ENCODE results near the gene PRR12.

PRR12 gene

GRCh38 chr19:49573009-49573408, 18.0 kb upstream of the PRR12 start:
- ATAC-seq (replicated peaks) (no peak), DNase-seq (no peak)
- Mint-ChIP-seq H3K27me3 (no peaks in the 10 kb centered on the region), H3K36me3 (ENCODE audit: insufficient read depth) (peaks cover 46% of the 10 kb centered on the region), H3K27ac (peak overlapping the region in 1 of 2 donors; percentile 55), H3K4me1 (ENCODE audit: low read depth in 2 of 2) (peaks cover 23 to 26% of the 10 kb centered on the region in 2 donors), H3K9me3 (no peaks in the 10 kb centered on the region), H3K4me3 (no peak overlapping the region)

- H3K27ac Mint-ChIP-seq = peak overlapping the region in 1 of 2 donors; percentile 55
- H3K4me1 Mint-ChIP-seq (ENCODE audit: low read depth in 2 of 2) = peaks cover 19 to 21% of the 10 kb centered on the region in 2 donors
- no peak for DNase-seq
- H3K4me3 Mint-ChIP-seq = no peak overlapping the region
- no peak for ATAC-seq (replicated peaks)
- H3K27me3 Mint-ChIP-seq = no peaks in the 10 kb centered on the region
- no peaks in the 10 kb centered on the region for H3K9me3 Mint-ChIP-seq
- H3K36me3 Mint-ChIP-seq (ENCODE audit: insufficient read depth) = peaks cover 46% of the 10 kb centered on the region
Observed at GRCh38 chr19:49573425-49573824, 17.6 kb upstream of the PRR12 start.

- Mint-ChIP-seq H3K27me3 (no peaks in the 10 kb centered on the region), H3K9me3 (no peaks in the 10 kb centered on the region), H3K27ac (no peak overlapping the region), H3K4me3 (no peak overlapping the region), H3K4me1 (ENCODE audit: low read depth in 2 of 2) (peaks cover 15 to 23% of the 10 kb centered on the region in 2 donors), H3K36me3 (ENCODE audit: insufficient read depth) (peaks cover 42% of the 10 kb centered on the region)
- DNase-seq = no peak
- ATAC-seq (replicated peaks) = no peak
Observed at GRCh38 chr19:49574206-49574755, 16.7 kb upstream of the PRR12 start.

- ATAC-seq (replicated peaks) (no peak), DNase-seq (no peak)
- H3K27me3 Mint-ChIP-seq = no peaks in the 10 kb centered on the region
- peaks cover 27% of the 10 kb centered on the region for H3K36me3 Mint-ChIP-seq (ENCODE audit: insufficient read depth)
- peak overlapping the region; percentile 88 for H3K4me3 Mint-ChIP-seq
- H3K4me1 Mint-ChIP-seq (ENCODE audit: low read depth in 2 of 2) = peaks cover 16 to 27% of the 10 kb centered on the region in 2 donors
- H3K27ac Mint-ChIP-seq = peak overlapping the region in 1 of 2 donors; percentile 44
- H3K9me3 Mint-ChIP-seq = no peaks in the 10 kb centered on the region
Observed at GRCh38 chr19:49579193-49579592, 11.8 kb upstream of the PRR12 start.

GRCh38 chr19:49579947-49580263, 11.1 kb upstream of the PRR12 start:
- Mint-ChIP-seq H3K9me3 (no peaks in the 10 kb centered on the region), H3K36me3 (ENCODE audit: insufficient read depth) (peaks cover 20% of the 10 kb centered on the region), H3K4me1 (ENCODE audit: low read depth in 2 of 2) (peaks cover 16 to 27% of the 10 kb centered on the region in 2 donors), H3K4me3 (peak overlapping the region; percentile 88), H3K27me3 (no peaks in the 10 kb centered on the region), H3K27ac (peak overlapping the region; percentile 44 to 86)
- no peak for DNase-seq
- ATAC-seq (replicated peaks) = no peak

GRCh38 chr19:49580264-49581006, 10.5 kb upstream of the PRR12 start, which contains the start of gene NOSIP:
NOSIP (minus strand) TSS chr19:49580556; CDS start chr19:49560691, 19,865 bp downstream.
- DNase-seq = peak; percentile 95 to 96 (median 95)
- Mint-ChIP-seq H3K27me3 (no peaks in the 10 kb centered on the region), H3K9me3 (no peaks in the 10 kb centered on the region), H3K27ac (peak within 1 kb of the TSS; percentile 44 to 86), H3K4me1 (ENCODE audit: low read depth in 2 of 2) (peaks cover 16 to 27% of the 10 kb centered on the region in 2 donors), H3K36me3 (ENCODE audit: insufficient read depth) (peaks cover 15% of the 10 kb centered on the region), H3K4me3 (peak within 1 kb of the TSS; percentile 88)
- peak; percentile 100 for ATAC-seq (replicated peaks)

GRCh38 chr19:49581007-49581508, 9.9 kb upstream of the PRR12 start, which contains the start of gene PRRG2:
PRRG2 (plus strand) TSS chr19:49581316; CDS start chr19:49583220, 1,904 bp downstream.
- DNase-seq = no peak

GRCh38 chr19:49583239-49583638, 7.7 kb upstream of the PRR12 start:
- H3K36me3 Mint-ChIP-seq (ENCODE audit: insufficient read depth) = peaks cover 8% of the 10 kb centered on the region
- no peak overlapping the region for H3K27ac Mint-ChIP-seq
- no peak overlapping the region for H3K4me3 Mint-ChIP-seq
- H3K27me3 Mint-ChIP-seq = no peaks in the 10 kb centered on the region
- no peak for ATAC-seq (replicated peaks)
- peaks cover 13 to 19% of the 10 kb centered on the region in 2 donors for H3K4me1 Mint-ChIP-seq (ENCODE audit: low read depth in 2 of 2)
- H3K9me3 Mint-ChIP-seq = no peaks in the 10 kb centered on the region
- no peak for DNase-seq

More at GRCh38 chr19:49581007-49581508, 9.9 kb upstream of the PRR12 start, which contains the start of gene PRRG2:
- peak within 1 kb of the TSS; percentile 88 for H3K4me3 Mint-ChIP-seq
- H3K9me3 Mint-ChIP-seq = no peaks in the 10 kb centered on the region
- ATAC-seq (replicated peaks) = no peak
- H3K36me3 Mint-ChIP-seq (ENCODE audit: insufficient read depth) = peaks cover 8% of the 10 kb centered on the region
- H3K27me3 Mint-ChIP-seq = no peaks in the 10 kb centered on the region
- H3K4me1 Mint-ChIP-seq (ENCODE audit: low read depth in 2 of 2) = peaks cover 16 to 27% of the 10 kb centered on the region in 2 donors
- peak within 1 kb of the TSS; percentile 44 to 86 for H3K27ac Mint-ChIP-seq

- peaks cover 7% of the 10 kb centered on the region for H3K36me3 Mint-ChIP-seq (ENCODE audit: insufficient read depth)
- peaks cover 11 to 14% of the 10 kb centered on the region in 2 donors for H3K4me1 Mint-ChIP-seq (ENCODE audit: low read depth in 2 of 2)
Observed at GRCh38 chr19:49585023-49585422, 6.0 kb upstream of the PRR12 start.

GRCh38 chr19:49587227-49587626, 3.8 kb upstream of the PRR12 start:
- Mint-ChIP-seq H3K4me3 (no peak overlapping the region), H3K27me3 (no peaks in the 10 kb centered on the region), H3K36me3 (ENCODE audit: insufficient read depth) (peaks cover 10% of the 10 kb centered on the region), H3K27ac (no peak overlapping the region), H3K9me3 (no peaks in the 10 kb centered on the region), H3K4me1 (ENCODE audit: low read depth in 2 of 2) (peaks cover 10 to 14% of the 10 kb centered on the region in 2 donors)
- no peak for ATAC-seq (replicated peaks)
- DNase-seq = no peak

More at GRCh38 chr19:49585023-49585422, 6.0 kb upstream of the PRR12 start:
- no peak overlapping the region for H3K27ac Mint-ChIP-seq
- H3K9me3 Mint-ChIP-seq = no peaks in the 10 kb centered on the region
- DNase-seq (no peak), ATAC-seq (replicated peaks) (no peak)
- H3K4me3 Mint-ChIP-seq = no peak overlapping the region
- H3K27me3 Mint-ChIP-seq = no peaks in the 10 kb centered on the region

- peak overlapping the region; percentile 5 to 24 for H3K27ac Mint-ChIP-seq
- H3K36me3 Mint-ChIP-seq (ENCODE audit: insufficient read depth) = peaks cover 22% of the 10 kb centered on the region
- H3K9me3 Mint-ChIP-seq = no peaks in the 10 kb centered on the region
- DNase-seq (peak in 1 of 3 experiments; percentile 19), ATAC-seq (replicated peaks) (peak; percentile 5)
- H3K27me3 Mint-ChIP-seq = no peaks in the 10 kb centered on the region
- peaks cover 23 to 27% of the 10 kb centered on the region in 2 donors for H3K4me1 Mint-ChIP-seq (ENCODE audit: low read depth in 2 of 2)
- H3K4me3 Mint-ChIP-seq = no peak overlapping the region
Observed at GRCh38 chr19:49588365-49589122, 2.4 kb upstream of the PRR12 start.

GRCh38 chr19:49589502-49589905, 1.5 kb upstream of the PRR12 start:
- Mint-ChIP-seq H3K9me3 (no peaks in the 10 kb centered on the region), H3K4me1 (ENCODE audit: low read depth in 2 of 2) (peaks cover 33 to 34% of the 10 kb centered on the region in 2 donors), H3K4me3 (no peak overlapping the region), H3K27me3 (no peaks in the 10 kb centered on the region), H3K27ac (peak overlapping the region; percentile 5 to 87), H3K36me3 (ENCODE audit: insufficient read depth) (peaks cover 29% of the 10 kb centered on the region)
- ATAC-seq (replicated peaks) (no peak), DNase-seq (no peak)
